ELF-1 (cell line): ENCODE data around the gene ARFIP2.
"Not testable (repeated sequence)": the region's sequence is repeated elsewhere in the genome, so short reads cannot be mapped to it uniquely, and the experiment has no call there.

ENCODE experiments used
- DNase-seq: peaks from one replicate; pipeline ENCODE4 v3.0.0-alpha.2; 2016; ENCODE audit warnings: low read depth, low spot score

ARFIP2 gene, protein sequence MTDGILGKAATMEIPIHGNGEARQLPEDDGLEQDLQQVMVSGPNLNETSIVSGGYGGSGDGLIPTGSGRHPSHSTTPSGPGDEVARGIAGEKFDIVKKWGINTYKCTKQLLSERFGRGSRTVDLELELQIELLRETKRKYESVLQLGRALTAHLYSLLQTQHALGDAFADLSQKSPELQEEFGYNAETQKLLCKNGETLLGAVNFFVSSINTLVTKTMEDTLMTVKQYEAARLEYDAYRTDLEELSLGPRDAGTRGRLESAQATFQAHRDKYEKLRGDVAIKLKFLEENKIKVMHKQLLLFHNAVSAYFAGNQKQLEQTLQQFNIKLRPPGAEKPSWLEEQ

DNA sequence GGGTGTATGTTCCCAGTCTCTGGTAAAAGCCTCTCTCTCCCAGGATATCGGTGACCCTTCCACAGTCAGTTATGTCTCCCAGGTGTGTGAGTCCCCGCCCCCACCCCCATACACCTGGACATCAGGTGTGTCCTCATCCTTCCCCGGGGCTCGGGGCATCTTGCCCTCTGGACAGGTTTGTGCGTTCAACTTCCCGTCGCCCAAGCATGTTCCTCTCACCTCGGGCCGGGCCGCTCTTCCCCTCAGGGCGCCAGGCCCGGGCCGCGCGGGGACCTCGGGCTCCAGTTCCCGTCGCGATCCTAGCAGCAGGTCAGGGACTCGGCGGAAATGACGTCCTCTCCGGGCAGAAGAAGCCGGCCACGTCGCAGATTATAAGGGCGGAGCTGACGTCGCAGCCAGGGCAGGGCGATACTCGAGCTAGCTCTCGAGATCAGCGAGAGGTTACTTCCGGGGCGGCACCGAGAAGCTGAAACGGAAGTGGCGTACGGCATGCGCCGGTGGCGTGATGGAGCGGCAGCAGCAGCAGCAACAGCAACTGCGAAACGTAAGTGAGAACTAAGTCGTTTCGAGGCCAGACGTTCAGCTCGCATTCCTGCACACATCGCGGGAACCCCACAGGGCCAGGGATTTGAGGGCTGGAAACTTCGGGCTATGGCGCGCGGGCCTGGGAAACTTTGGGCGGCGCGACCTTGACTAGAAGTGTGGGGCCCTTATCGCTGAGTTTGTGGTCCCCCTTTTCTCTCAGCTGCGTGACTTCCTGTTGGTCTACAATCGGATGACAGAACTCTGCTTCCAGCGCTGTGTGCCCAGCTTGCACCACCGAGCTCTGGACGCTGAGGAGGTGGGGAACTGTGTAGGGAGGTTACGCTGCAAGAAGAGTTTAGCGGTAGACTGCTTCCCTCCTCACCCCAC is at the start of gene ARFIP2, which contains the start of gene TIMM10B:
ARFIP2 (minus strand) TSS at position 320 of the 912 bp plus-strand sequence. CDS start 910 bp downstream, outside the sequence.
TIMM10B (plus strand) TSS at position 490 of the 912 bp plus-strand sequence; CDS start at position 506, 16 bp downstream.
- peak; percentile 99 for DNase-seq

DNA sequence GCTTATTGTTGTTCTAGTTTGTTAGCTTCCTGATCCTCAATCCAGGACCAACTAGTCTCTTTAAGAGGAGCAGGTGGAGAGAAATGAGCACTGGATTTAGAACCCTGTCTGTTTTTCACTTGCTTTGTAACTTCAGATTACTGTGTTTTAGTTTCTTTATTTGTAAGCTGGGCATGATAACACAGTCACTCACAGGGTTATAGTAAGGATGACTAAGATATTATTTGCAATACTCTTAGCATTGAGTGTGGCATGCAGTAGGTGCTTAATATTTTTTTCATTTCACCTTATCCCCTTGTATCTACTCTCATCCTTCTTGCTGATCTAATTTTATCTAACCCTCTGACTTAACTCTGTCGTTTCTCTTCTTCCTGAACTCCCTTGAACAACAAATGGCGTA is 49.7 kb upstream of the ARFIP2 start:
- DNase-seq, result no peak

DNA sequence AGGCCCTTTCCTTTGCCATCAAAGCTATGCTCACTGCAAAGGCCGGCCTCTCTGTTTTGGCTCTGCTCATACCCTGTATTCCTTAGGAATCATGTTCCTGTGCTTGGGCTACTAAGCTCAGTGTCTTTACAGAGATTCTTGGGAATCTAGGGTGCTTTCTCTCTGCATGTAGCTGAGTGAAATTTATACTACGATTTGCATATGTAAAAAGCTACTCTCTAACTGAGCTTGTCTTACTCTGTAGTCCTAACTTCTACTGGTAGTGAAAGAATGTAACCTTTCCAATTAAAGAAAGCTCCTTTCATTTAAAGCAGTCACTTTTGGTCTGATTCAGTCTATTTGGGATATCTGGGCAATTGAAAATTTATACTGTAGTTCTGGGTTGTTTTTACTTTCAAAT is 48.1 kb upstream of the ARFIP2 start:
- no peak for DNase-seq

DNA sequence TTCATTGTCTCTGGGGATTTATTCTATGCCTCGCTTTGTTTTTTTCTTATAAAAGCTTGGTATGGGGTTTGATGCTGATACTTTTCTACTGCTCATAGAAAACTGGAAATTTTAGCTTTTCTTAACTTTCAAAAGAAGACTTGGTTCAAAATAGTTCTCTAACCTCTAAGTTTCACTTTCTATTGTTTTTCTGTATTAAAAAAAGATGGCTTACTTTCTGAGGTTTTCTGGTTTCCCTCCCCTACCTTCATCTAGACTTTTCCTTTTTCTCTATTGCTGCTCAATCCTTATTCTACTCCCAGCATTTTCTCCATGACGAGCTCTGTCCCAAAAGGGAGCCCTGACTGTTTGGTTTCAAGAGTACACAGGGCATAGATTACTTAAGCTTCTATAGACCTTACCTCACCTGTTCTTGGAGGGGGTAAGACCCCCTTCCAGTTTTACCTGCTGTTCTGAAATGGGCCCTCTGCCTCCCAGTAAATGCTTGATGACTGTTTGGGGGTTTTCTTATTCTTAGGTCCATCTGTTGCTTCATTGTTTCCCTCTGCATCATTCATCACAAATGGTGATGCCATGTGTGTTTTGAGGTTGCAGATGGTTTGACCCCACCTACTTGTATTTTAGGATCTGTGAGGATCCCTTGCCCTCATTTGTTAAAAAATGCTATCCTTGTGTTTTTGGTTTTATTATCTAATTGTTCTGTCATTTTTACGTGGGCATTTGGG is 45.4 kb upstream of the ARFIP2 start:
- no peak for DNase-seq

DNA sequence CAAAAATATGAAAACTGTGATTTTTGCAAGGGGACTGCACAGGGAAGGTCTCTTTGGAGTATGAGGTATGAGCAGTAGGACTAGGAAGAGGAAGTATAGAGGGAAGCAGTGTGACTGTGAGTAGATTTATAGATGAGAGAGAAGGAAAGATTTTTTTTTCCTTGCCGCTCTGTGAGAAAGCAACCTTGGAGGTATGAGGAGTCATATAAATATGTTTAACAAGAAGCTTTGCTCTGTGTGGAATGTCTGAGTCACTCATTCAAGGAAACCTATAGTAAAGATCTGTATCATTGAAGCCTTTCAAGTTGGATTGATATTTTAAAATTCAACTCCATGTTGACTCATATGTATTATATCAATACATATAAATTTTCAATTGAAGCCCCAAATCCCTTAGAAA is 42.1 kb upstream of the ARFIP2 start:
- no peak for DNase-seq

DNA sequence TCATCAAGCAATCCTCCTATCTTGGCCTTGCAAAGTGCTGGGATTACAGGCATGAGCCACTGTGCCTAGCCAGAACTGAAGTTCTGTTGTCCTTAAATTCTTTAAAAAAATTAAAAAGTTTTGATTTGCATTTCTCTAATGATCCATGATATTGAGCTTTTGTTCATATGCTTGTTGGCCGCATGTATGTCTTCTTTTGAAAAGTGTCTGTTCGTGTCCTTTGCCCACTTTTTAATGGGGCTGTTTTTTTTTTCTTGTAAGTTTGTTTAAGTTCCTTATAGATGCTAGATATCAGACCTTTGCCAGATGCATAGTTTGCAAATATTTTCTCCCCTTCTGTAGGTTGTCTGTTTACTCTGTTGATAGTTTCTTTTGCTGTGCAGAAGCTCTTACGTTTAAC is 40.8 kb upstream of the ARFIP2 start:
- not testable (repeated sequence) for DNase-seq

DNA sequence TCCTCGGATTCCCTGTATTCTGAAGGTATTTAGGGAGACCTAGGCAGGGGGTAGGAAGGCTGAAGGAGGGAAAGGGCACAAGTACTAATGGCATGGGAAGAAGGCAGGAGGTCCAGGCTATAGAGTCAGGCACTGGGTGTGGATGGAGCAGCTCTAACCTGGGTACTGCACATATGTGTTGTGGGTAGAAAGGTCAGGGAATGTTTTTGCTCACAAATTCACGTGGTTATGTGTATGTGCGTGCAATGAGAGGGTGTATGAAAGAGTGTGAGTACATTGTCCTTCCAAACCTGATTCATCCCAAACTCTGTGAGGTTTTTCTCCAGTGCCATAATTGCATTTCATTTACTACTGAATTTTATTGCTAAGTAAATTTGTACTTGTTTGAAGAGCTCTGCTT is 39.1 kb upstream of the ARFIP2 start:
- no peak for DNase-seq

DNA sequence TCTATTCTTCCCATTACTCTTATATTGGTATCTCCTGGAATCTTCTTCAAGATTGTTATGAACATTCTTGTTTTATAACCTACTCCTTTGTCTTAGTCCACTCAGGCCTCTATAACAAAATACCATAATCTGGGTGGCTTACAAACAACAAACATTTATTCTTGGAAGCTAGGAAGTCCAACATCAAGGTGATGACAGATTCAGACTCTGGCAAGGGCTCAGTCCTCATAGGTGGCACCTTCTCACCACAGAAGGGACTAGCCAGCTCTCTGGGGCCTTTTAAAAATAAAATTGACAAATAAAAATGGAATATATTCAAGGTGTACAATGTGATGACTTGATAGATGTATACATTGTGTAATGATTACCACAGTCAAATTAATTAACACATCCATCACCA is 35.7 kb upstream of the ARFIP2 start:
- DNase-seq, result no peak

DNA sequence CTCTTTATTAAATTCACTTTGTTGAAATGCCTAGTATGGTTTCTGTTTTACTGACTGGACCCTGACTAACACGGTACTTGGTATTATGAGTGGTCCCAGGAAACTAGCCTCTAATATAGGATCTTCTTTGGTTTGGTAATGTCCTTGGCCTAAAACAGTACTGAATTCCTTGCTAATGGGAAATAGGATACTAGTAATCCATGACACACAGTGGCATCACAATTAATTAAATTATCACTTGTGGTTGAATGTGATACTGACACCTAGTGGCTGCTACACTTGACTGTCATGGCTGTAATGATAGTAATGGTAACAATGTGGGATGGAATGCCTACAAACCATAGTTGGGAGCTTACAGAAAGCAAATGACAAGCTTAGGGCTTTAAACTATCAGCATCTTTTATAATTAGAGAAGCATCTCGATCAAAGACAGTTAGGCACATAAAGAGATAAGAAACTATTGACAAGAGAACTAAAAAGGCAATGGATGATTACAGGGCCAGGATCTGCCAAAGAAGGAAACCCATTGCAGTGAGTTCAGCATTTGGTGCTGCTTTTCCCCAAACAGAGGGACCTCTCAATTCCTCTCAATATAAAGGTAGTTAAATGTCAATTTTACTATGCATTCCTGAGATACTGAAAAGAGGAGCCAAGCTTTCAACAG is 24.6 kb upstream of the ARFIP2 start:
- DNase-seq, result no peak

DNA sequence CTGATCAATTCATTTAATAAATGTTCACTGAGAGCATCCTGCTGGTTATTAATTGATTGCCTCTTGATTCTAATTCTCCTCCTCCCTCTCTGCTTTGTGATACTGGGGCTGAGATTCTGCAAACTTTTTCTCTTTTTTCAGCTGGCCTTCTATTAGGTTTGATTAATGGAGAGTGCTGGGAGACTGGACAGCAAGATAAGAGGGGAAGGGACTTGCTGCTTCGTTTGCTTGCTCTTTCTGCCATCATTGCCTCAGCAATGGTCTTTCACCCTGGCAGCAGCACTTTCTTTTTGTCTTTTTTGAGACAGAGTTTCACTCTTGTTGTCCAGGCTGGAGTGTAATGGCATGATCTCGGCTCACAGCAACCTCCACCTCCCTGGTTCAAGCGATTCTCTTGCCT is 23.0 kb upstream of the ARFIP2 start:
- DNase-seq, result no peak

DNA sequence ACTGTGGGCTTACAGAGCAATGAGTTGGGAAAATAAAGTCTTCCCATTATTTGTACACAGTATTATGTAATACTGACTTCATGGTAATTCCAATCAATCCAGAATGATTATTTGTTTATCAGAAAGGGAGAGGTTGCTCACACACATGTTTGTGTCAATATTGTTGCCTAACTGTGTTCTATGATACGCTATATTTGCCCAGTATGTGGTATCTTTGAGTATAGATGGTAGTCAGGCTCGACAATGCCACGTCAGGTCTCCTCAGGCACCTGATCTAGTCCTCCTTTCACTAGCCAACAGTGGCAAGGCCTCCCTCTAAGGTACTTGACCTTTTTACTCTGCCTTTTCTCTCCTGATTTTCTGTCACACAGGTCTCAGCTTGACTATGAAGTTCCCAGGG is 21.3 kb upstream of the ARFIP2 start:
- no peak for DNase-seq

DNA sequence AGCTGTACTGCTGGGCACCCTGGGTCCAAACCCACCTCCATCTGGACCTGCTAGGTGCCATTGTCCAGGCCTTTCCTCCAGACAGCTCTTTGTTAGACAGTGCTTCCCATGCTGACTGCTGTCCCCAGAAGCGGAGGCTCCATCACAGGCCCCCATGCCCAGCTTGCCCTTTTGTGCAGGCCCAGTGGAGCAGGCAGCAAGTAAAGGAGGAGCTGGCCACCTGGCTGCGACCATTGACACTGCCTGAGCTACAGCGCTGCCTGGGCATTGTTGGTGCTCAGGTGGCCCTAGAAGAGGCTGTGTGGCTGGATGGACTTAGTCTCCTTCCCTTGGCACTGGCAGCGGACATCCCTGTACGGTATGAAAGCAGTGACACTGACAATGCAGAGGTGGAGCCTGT is 17.4 kb upstream of the ARFIP2 start:
- no peak for DNase-seq

DNA sequence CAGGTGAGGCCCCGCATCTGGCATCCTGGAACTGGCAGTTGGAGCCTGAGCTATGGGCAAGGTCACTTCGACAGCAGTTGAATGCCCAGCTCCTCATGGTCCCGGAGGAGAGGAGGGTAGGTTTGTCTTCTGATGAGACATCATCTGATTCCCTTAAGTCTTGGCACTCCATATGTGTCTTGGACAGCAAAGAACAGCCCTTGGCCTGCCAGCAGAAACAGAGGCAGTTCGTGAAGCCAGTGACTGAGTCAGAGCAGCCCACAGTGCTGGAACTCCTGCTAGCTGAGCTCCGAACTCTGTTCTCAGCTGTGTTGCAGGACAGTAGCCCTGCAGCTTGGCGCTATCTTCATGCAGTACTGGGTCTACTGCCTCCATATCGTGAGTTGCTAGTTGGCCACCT is 17.0 kb upstream of the ARFIP2 start:
- DNase-seq, result no peak

DNA sequence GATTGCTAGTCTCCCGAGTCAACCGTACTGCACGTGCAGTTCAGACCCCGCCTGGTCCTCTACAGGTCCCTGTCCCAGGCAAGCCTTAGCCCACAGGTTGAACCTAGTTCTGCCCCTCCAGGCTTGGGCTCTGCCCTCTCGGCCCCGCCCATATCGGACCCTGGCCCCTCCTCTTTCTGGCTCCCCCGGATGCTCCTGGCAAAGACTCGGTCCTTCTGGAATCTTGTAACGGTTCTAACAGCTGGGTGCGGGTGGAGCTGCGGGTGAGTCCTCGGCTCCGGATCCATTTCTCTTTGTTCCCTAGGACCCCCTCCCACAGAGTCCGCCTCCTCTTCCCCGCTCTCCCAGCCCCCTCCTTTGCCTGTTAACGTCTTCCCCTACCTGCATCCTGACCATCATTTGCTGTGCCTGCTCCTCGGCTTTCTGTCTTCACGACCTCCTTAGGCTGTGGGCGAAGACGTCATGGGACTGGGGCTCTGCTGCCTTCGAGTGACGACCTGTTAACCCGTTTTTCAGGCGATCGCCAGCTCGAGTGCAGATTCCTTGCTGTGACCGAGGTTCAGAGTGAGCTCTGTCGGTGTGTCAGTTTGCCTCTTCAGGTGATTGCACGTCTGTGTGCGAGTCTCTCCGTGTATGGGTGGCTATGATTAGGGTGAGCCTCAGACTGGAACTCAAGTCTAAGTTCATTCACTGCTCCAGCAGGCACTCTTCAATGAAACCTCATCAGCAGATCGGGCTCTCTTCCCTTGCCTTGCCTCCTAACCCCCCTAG is 16.1 kb upstream of the ARFIP2 start, which contains the start of gene DNHD1:
DNHD1 (plus strand) TSS at position 212 of the 771 bp plus-strand sequence. CDS start 936 bp downstream, outside the sequence.
- DNase-seq, result peak; percentile 33

DNA sequence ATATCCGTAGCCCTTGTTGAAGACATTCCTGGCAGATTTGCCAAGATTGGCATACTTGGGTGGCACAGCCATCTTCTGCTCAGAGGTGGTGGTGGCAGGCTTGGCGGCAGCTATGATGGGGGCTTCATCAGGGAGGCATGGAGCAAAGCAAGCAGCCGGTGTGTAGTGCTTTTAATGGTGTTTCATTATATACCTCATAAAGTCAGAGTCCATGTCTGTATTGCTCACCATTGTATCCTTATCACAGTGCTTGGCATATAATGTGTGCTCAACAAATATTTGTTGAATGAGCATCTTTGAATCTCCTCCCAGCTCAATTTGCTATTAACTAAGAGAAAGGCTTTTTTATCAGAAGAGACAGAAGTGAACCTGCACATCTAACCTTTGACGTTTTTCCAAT is 8.2 kb upstream of the ARFIP2 start:
- no peak for DNase-seq

DNA sequence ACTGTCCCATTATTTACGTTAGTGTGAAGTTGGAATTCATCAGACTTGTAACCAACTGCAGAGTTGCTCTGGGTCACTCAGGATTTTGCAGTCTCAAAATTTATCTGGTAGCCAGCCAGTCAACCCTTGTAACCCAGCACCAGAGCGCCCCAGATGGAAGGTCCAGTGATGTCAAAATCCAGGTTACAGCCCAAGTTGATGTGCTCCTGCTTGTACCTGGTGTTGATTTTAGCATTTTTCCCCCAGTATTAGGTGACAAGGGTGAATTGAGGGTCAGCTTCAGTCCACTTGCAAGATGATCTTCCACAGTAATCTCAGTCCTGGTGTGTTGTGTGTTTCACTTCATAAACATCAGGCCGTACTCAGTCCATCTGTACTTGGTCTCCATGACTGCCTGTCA is 7.7 kb upstream of the ARFIP2 start:
- DNase-seq, result no peak

DNA sequence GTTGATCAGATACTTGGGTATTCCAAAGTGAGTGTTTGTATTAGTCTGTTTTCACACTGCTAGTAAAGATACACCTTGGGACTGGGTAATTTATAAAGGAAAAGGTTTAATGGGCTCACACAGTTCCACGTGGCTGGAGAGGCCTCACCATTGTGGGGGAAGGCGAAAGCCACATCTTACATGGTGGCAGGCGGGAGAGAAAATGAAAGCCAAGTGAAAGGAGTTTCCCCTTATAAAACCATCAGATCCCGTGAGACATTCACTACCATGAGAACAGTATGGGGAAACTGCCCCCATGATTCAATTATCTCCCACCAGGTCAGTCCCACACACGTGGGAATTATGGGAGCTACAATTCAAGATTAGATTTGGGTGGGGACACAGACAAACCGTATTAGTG is 7.2 kb upstream of the ARFIP2 start:
- DNase-seq, result no peak

DNA sequence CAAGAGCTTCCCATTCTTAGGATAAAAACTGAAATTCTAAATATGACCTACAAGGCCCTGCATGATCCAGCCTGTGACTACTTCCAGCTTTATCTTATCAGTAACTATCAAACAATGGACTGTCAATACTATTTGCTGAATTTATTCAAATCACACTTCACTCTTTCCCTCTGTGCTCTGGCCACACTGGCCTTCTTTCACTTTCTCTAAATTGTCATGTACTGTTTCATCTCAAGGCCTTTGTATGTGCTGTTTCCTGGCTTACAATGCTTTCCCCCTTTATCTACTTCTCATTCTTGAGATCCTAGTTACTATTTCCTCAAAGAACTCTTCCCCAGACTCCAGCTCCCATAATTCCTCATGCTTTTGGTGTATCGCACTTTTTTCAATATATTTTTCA is 5.8 kb upstream of the ARFIP2 start:
- DNase-seq, result no peak

DNA sequence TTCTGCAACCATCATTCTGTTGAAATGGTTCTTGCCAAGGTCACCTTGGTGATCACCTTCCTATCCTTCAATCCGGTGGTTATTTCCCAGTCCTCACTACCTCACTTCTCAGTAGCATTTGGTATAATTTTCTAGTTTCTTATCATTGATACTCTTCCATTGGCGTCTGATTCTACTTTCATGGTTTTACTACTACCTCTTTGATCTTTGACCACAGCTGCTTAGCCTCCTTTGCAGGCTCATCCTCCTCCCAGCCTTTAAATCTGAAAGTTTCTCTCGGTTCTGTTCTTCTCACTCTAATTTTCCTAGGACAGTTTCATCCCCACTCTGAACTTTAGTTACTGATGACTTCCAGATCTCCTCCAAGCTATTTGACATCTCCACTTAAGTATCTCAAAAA is 5.1 kb upstream of the ARFIP2 start:
- DNase-seq, result no peak

DNA sequence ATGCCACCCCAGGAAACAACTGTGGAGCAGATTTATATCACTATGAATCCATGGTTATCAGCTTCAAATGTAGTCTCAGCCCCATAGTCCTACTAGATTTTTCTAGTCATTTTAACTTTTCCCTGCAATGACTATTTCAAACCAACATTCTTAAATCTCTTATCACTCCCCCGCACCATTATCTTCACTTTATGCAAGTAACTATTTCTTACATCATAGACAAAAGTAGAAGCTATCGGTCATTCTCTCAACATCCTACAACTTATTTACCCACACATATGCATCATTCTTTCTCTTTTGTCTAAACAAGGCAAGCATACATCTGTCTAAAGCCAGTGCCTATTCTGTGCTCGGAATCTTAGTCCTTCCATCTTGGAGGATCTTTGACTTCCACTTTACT is 4.5 kb upstream of the ARFIP2 start:
- DNase-seq, result no peak

DNA sequence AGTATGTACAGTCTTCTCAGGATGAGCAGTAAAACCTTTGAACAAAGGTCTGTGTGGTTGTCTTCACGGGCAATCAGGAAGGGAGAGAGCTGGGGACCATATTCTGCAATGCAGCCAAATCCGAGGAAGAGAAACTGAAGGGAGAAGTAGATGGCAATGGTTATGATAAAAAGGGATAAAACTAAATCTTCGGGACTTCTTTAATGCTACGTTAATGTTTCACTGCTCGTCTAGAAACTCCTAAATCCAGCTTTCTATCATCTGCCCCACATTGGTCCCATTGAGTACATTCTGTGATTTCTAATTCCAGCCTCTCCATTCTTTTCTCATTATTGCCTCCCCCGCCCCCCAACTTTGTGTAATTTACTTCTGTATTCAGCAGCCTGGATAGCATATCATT is 1.9 kb upstream of the ARFIP2 start:
- DNase-seq, result no peak
